ENCODE results near the gene SH3YL1. TPM values are rescaled to one million over a fixed set of nuclear protein-coding genes. Genes with fewer than 3 reads are reported as not detected.

SH3YL1 gene
- total and polyA plus RNA-seq, 2 experiments from 2014 or later: 35.6 to 45.8 TPM

- Mint-ChIP-seq H3K27ac (no peak overlapping the region), H3K27me3 (ENCODE audit: insufficient read depth, low read depth, poor library complexity) (no peaks in the 10 kb centered on the region), H3K4me1 (peaks cover 14% of the 10 kb centered on the region), H3K9me3 (peaks cover 9% of the 10 kb centered on the region), H3K36me3 (ENCODE audit: low read depth) (peaks cover 2% of the 10 kb centered on the region; the same call in 1 of the 3 replicates), H3K4me3 (no peak overlapping the region)
- Histone ChIP-seq H2AFZ (no peak overlapping the region), H3K4me2 (no peak overlapping the region), H3K9me2 (ENCODE audit: insufficient read depth) (no peaks in the 10 kb centered on the region), H3K79me2 (replicated peaks; ENCODE audit: insufficient read depth) (no peaks in the 10 kb centered on the region), H3F3A (replicated peaks; ENCODE audit: low read depth) (no peaks in the 10 kb centered on the region), H3K27me3 (ENCODE audit: insufficient read depth) (no peaks in the 10 kb centered on the region), H3K36me3 (ENCODE audit: insufficient read depth) (no peaks in the 10 kb centered on the region), H3K27ac (ENCODE audit: low read depth) (no peak overlapping the region), H3K4me3 (no peak overlapping the region), H3K4me1 (ENCODE audit: insufficient read depth) (no peaks in the 10 kb centered on the region), H4K20me1 (replicated peaks; ENCODE audit: insufficient read depth) (no peaks in the 10 kb centered on the region)
- no peak for DNase-seq (ENCODE audit: low spot score)
- no peak for ATAC-seq
- no peak for TF ChIP-seq REST (IDR thresholded peaks at IDR 0.05; ENCODE audit: unreplicated experiment)
- TF ChIP-seq EZH2phosphoT487 (IDR thresholded peaks at IDR 0.05; ENCODE audit: unreplicated experiment): no peak
- no peak for TF ChIP-seq CREB1 (CRISPR knock-in tag; IDR thresholded peaks at IDR 0.05; ENCODE audit: low read depth)
- TF ChIP-seq NANOG (IDR thresholded peaks at IDR 0.05; ENCODE audit: borderline replicate concordance): no peak
- no peak for TF ChIP-seq JUNB (IDR thresholded peaks at IDR 0.05; ENCODE audit: unreplicated experiment)
- no peak for TF ChIP-seq CTCF (conservative IDR thresholded peaks at IDR 0.05; ENCODE audit: low read depth in 2 of 2)
- no peak for TF ChIP-seq POLR2AphosphoS5 (IDR thresholded peaks at IDR 0.05; ENCODE audit: low read depth)
These were observed 59.8 kb downstream of the SH3YL1 start for GRCh38 chr2:203984-204383.

GRCh38 chr2:203401-203800 is 60.4 kb downstream of the SH3YL1 start:
- H3K9me2 ChIP-seq (ENCODE audit: insufficient read depth): no peaks in the 10 kb centered on the region
- H2AFZ ChIP-seq: no peak overlapping the region
- no peak overlapping the region for H3K27ac ChIP-seq (ENCODE audit: low read depth)
- Mint-ChIP-seq H3K27me3 (ENCODE audit: insufficient read depth, low read depth, poor library complexity) (peaks cover 3% of the 10 kb centered on the region), H3K9me3 (peaks cover 9% of the 10 kb centered on the region), H3K4me1 (peaks cover 14% of the 10 kb centered on the region), H3K27ac (no peak overlapping the region), H3K4me3 (no peak overlapping the region), H3K36me3 (ENCODE audit: low read depth) (peaks cover 2% of the 10 kb centered on the region; the same call in 1 of the 3 replicates)
- no peaks in the 10 kb centered on the region for H3F3A ChIP-seq (replicated peaks; ENCODE audit: low read depth)
- no peak for ATAC-seq
- no peaks in the 10 kb centered on the region for H3K79me2 ChIP-seq (replicated peaks; ENCODE audit: insufficient read depth)
- no peaks in the 10 kb centered on the region for H3K27me3 ChIP-seq (ENCODE audit: insufficient read depth)
- H3K4me3 ChIP-seq: no peak overlapping the region
- no peak for DNase-seq (ENCODE audit: low spot score)
- no peak overlapping the region for H3K4me2 ChIP-seq
- H3K36me3 ChIP-seq (ENCODE audit: insufficient read depth): no peaks in the 10 kb centered on the region
- no peaks in the 10 kb centered on the region for H3K4me1 ChIP-seq (ENCODE audit: insufficient read depth)
- no peaks in the 10 kb centered on the region for H4K20me1 ChIP-seq (replicated peaks; ENCODE audit: insufficient read depth)
- TF ChIP-seq JUNB (IDR thresholded peaks at IDR 0.05; ENCODE audit: unreplicated experiment) (no peak), CTCF (conservative IDR thresholded peaks at IDR 0.05; ENCODE audit: low read depth in 2 of 2) (no peak), REST (IDR thresholded peaks at IDR 0.05; ENCODE audit: unreplicated experiment) (no peak), STAT1 (IDR thresholded peaks at IDR 0.05; ENCODE audit: unreplicated experiment) (no peak), ZNF331 (CRISPR knock-in tag; IDR thresholded peaks at IDR 0.05; ENCODE audit: low read depth) (no peak), CREB1 (CRISPR knock-in tag; IDR thresholded peaks at IDR 0.05; ENCODE audit: low read depth) (no peak), ETS1 (IDR thresholded peaks at IDR 0.05) (no peak), ZNF114 (CRISPR knock-in tag; IDR thresholded peaks at IDR 0.05) (no peak)
